ENCODE data around the gene PKNOX1.
"Not testable (repeated sequence)": the region's sequence is repeated elsewhere in the genome, so short reads cannot be mapped to it uniquely, and the experiment has no call there.

The PKNOX1 gene

DNA sequence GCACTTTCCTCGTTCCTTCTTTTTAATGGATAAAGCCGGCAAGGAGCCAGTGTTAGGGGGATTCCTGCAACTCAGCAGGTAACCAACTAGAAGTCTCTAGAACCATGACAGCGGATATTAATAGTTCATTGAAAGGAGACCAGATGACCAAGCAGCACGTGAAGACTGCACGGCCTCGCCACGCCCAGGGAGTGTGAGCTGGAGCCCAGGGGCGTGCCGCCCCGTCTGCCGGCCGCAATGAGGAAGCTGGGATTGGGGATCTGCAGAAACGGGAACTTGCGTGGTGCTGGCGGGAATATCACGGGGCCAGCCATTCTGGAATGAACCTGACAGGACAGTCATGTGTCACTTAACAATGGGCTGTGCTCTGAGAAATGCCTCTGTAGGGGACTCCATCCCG, 62.5 kb downstream of the PKNOX1 start:
- DNase-seq; in situ Hi-C loops (cut with MboI; ENCODE audit: low pct_unique_long_range_greater_than_20kb, low sequenced_read_pairs): not testable (repeated sequence)

- DNase-seq; in situ Hi-C loops (cut with MboI; ENCODE audit: low pct_unique_long_range_greater_than_20kb, low sequenced_read_pairs): not testable (repeated sequence)
These were observed 63.7 kb downstream of the PKNOX1 start for GRCh38 chr21:43037918-43038658.

GRCh38 chr21:43038659-43039044, 64.3 kb downstream of the PKNOX1 start:
- DNase-seq; in situ Hi-C loops (cut with MboI; ENCODE audit: low pct_unique_long_range_greater_than_20kb, low sequenced_read_pairs): not testable (repeated sequence)

- DNase-seq; in situ Hi-C loops (cut with MboI; ENCODE audit: low pct_unique_long_range_greater_than_20kb, low sequenced_read_pairs): not testable (repeated sequence)
These were observed 67.8 kb downstream of the PKNOX1 start for GRCh38 chr21:43042169-43042568.

- in situ Hi-C loops (cut with MboI; ENCODE audit: low pct_unique_long_range_greater_than_20kb, low sequenced_read_pairs); DNase-seq: not testable (repeated sequence)
These were observed 68.9 kb downstream of the PKNOX1 start for GRCh38 chr21:43043291-43043690.

DNA sequence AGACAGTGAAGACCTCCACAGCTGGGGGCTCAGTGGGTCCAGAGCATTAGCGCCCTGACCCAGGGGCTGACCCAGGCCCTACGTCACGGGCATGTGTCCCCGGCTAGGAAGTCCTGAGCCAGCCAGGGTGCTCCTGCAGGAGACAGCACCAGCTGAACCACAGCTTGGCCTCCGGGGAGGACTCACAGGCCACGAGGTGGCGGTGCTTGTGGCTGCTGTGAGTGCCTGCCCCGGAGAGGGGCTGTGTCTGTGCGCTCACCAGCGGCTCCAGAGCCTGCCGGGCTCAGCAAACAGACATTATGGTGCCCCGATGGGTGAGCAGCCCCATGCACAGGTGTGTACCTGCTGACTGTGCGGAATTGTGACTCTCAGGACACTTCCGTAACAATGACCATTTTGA, 70.2 kb downstream of the PKNOX1 start:
- DNase-seq; in situ Hi-C loops (cut with MboI; ENCODE audit: low pct_unique_long_range_greater_than_20kb, low sequenced_read_pairs): not testable (repeated sequence)

GRCh38 chr21:43045165-43045875, 71.0 kb downstream of the PKNOX1 start:
- in situ Hi-C loops (cut with MboI; ENCODE audit: low pct_unique_long_range_greater_than_20kb, low sequenced_read_pairs); DNase-seq: not testable (repeated sequence)

DNA sequence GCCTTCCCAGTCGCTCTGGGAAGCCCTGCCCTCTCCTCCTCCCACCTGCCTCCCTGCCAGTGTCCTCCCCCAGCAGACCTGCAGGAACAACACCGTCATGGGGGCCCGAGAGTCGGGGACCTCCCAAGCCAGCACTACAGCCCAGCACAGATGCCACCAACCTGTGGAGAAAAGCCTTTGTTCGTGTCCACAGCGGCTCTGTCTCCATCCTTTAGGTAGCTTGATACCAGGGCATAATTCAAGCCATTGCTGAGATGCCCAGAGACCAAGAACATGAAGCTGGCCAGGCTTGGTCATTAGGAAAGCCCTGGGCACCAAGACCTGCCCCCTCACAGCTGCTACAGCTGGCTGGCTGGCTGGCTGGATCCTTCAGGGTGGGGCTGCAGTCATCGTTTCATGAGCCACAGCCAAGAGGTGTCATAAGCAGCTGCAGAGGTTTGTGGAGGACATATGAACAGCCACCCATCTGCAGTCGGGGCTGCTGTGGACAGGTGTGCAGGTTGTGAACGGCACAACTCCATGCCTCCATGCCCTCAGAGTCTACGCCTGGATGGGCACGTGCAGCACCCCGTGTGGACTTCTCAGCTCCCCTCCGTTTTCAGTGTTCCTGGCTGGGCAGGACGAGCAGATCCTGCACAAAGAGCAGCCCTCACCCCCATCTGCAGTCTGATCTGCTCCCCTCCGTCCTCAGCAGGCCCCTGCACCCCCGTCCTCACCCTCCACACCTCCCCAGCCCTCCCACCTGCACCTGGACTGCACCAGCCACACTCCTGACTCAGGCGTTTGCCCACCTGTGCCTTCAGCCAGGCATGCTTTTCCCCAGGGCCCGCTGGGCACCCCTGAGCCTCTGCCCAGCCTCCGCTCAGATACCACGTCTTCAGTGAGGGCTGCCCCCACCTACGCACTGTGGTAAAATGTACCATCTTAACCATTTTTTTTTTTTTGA, 71.8 kb downstream of the PKNOX1 start:
- DNase-seq: peak; percentile 8
- in situ Hi-C loops (cut with MboI; ENCODE audit: low pct_unique_long_range_greater_than_20kb, low sequenced_read_pairs): not testable (repeated sequence)

GRCh38 chr21:43053112-43053511, 78.8 kb downstream of the PKNOX1 start:
- in situ Hi-C loops (cut with MboI; ENCODE audit: low pct_unique_long_range_greater_than_20kb, low sequenced_read_pairs): not testable (repeated sequence)

GRCh38 chr21:43062955-43063664, 88.7 kb downstream of the PKNOX1 start:
- in situ Hi-C loops (cut with MboI; ENCODE audit: low pct_unique_long_range_greater_than_20kb, low sequenced_read_pairs); DNase-seq: not testable (repeated sequence)

More at GRCh38 chr21:43053112-43053511, 78.8 kb downstream of the PKNOX1 start:
- not testable (repeated sequence) for DNase-seq

- in situ Hi-C loops (cut with MboI; ENCODE audit: low pct_unique_long_range_greater_than_20kb, low sequenced_read_pairs); DNase-seq: not testable (repeated sequence)
These were observed 90.0 kb downstream of the PKNOX1 start for GRCh38 chr21:43064265-43064917.

DNA sequence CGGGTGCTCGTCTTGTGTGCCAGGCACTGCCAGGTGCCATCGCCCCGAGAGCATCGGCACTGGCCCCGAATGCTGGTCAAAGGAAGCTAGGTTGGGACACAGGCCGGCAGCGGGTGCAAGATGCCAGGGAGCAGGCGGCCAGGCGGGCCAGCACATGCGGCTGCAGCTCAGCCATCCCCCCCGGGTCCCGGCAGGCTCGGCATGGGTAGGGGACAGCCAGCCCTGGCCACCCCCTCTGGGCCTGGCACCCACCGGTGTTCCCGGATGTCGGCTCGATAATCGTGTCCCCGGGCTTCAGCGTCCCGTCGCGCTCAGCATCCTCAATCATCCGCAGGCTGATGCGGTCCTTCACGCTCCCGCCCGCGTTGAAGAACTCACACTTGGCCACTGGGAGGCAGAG, 91.6 kb downstream of the PKNOX1 start:
- in situ Hi-C loops (cut with MboI; ENCODE audit: low pct_unique_long_range_greater_than_20kb, low sequenced_read_pairs): not testable (repeated sequence)

GRCh38 chr21:43066690-43067089, 92.3 kb downstream of the PKNOX1 start:
- DNase-seq; in situ Hi-C loops (cut with MboI; ENCODE audit: low pct_unique_long_range_greater_than_20kb, low sequenced_read_pairs): not testable (repeated sequence)

More for the DNA sequence above, 91.6 kb downstream of the PKNOX1 start:
- not testable (repeated sequence) for DNase-seq

GRCh38 chr21:43068065-43068464, 93.7 kb downstream of the PKNOX1 start:
- DNase-seq; in situ Hi-C loops (cut with MboI; ENCODE audit: low pct_unique_long_range_greater_than_20kb, low sequenced_read_pairs): not testable (repeated sequence)

DNA sequence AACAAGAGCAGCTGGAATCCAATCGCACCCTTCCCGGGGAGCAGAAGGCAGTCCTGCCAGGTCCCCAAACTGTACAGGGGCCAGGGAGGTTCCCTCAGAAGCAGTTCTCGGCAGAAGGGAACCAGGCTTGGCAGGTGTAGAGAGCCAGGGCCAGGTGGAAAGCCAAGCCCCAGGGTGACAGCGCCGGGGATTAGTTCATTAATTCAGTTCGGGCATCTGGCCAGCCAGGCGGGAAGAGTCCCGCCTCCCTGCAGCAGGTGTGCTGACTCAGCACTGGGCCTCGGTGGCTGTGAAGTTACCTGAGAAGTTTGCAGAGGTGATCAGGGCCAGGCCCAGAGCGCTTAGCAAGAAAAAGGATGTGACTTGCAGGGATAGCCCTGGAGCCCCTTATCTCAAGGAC, 95.3 kb downstream of the PKNOX1 start:
- DNase-seq; in situ Hi-C loops (cut with MboI; ENCODE audit: low pct_unique_long_range_greater_than_20kb, low sequenced_read_pairs): not testable (repeated sequence)

- in situ Hi-C loops (cut with MboI; ENCODE audit: low pct_unique_long_range_greater_than_20kb, low sequenced_read_pairs); DNase-seq: not testable (repeated sequence)
These were observed 98.4 kb downstream of the PKNOX1 start for GRCh38 chr21:43072742-43073141.

GRCh38 chr21:43074401-43075169, 100.2 kb downstream of the PKNOX1 start:
- DNase-seq; in situ Hi-C loops (cut with MboI; ENCODE audit: low pct_unique_long_range_greater_than_20kb, low sequenced_read_pairs): not testable (repeated sequence)
